ENCODE measurements around the gene URM1. TPM values are rescaled to one million over a fixed set of nuclear protein-coding genes. Genes with fewer than 3 reads are reported as not detected.
"Not testable (repeated sequence)": the region's sequence is repeated elsewhere in the genome, so short reads cannot be mapped to it uniquely, and the experiment has no call there.

Gene URM1
- total RNA-seq, 1 donor from 2014 or later, result 76.9 TPM

DNA sequence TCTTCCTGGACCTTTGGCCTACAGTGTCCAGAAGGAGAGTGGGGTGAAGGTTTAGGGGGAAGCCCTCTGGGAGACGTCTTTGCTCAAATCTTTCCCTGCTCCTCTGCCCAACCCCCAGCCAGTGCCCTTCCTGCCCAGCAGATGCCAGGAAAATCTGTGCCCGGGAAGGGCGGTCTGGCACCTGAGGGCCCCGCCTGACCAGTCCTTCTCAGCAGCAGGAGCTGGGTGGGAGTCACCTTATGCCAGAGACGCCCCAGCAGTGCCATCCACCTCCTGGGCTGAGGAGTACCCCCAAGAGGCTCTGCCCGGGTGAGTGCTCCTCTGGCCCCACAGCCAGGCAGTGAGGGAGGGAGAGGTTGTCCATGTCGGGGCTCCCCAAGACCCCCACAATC is 34.6 kb downstream of the URM1 start:
- intact Hi-C loops (cut with micrococcal nuclease), result no loop called here

- intact Hi-C loops (cut with micrococcal nuclease), result no loop called here
Measured at GRCh38 chr9:128406848-128407391, 35.7 kb downstream of the URM1 start.

DNA sequence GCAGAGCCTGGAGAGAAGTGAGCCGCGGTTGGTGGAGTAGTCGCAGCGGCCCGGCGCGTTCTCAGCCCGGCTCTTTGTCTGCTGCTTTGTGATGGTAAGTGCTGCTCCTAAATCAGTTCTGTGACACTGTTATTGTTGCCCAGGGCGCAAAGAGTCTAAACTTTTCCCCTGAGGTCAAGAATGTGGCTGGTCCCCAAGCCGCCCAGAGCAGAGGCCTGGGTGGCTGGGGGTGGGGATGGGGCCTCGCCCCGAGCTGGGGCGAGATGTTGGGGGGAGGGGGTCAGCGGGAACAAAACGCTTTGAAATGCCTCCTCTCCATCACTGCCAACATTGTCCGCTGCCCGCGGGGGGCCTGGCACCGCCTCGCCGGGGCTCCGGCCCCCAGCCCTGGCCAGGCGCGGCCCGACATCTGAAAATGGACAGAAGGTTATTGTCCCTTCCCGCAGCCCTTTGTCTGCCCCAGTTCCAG is 37.8 kb downstream of the URM1 start:
- intact Hi-C loops (cut with micrococcal nuclease), result no loop called here

DNA sequence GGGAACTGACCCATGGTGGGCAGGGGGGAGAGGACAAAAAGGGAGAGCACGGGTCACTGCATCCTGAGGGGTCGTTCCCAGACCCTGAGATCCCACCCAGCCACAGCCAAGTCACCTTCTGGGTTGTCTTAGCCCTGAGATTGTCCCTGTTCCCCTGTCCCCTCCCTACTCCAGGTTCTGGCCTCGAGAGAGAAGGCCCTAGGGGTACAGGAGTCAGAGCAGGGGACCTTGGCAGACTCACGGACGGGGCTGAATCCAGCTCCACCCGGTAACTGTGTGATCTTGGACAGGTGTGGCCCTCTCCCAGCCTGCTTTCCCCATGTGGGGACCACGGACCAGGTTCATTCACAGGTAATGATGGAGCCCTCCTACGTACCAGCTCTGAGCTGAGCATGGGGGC is 38.3 kb downstream of the URM1 start:
- intact Hi-C loops (cut with micrococcal nuclease), result no loop called here

- intact Hi-C loops (cut with micrococcal nuclease), result no loop called here
Measured at GRCh38 chr9:128409978-128410377, 38.8 kb downstream of the URM1 start.

GRCh38 chr9:128411364-128412119 is 40.4 kb downstream of the URM1 start:
- intact Hi-C loops (cut with micrococcal nuclease), result loop anchor here (2.0 kb wide), 1 partner anchor 49 kb away; no protein-coding TSS in a partner anchor

DNA sequence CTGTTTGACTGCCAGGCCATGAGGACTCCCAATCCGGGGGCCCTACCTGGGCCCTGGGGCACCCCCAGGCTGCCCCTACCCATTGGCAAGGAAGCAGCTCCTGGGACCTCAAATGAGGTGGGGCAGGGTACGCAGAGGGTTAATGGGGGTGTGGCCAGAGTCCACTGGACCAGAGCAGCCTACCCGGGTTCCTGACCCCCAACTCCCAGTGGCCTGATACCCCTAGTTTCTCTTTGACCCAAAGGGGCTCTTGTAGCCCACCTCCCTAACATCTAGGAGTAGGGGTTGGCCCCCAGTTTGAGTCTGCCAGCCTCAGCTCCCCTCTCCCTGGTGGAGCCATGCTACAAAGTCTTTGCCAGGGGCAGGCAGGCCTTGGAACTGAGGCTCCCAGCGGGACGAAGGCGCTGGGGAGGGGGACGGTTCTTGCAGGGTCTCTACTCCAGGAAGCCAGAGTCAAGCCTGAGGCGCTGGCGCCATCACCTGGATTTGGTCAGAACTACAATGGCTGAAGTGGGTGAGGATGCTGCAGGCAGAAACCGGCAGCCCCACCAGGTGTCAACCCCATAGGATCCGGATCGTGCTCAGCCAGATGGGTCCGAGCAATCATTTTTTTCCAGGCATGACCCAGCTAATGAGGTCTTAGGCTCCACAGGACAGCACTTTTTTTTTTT is 41.1 kb downstream of the URM1 start:
- intact Hi-C loops (cut with micrococcal nuclease), result loop anchor here (2.0 kb wide), 1 partner anchor 49 kb away; no protein-coding TSS in a partner anchor

- intact Hi-C loops (cut with micrococcal nuclease), result loop anchor here (2.0 kb wide), 1 partner anchor 51 kb away; no protein-coding TSS in a partner anchor
Measured at GRCh38 chr9:128413728-128414127, 42.6 kb downstream of the URM1 start.

GRCh38 chr9:128414461-128414860 is 43.3 kb downstream of the URM1 start:
- intact Hi-C loops (cut with micrococcal nuclease), result no loop called here

GRCh38 chr9:128415281-128415680 is 44.1 kb downstream of the URM1 start:
- intact Hi-C loops (cut with micrococcal nuclease), result no loop called here

- intact Hi-C loops (cut with micrococcal nuclease), result no loop called here
Measured at GRCh38 chr9:128416014-128416413, 44.8 kb downstream of the URM1 start.

DNA sequence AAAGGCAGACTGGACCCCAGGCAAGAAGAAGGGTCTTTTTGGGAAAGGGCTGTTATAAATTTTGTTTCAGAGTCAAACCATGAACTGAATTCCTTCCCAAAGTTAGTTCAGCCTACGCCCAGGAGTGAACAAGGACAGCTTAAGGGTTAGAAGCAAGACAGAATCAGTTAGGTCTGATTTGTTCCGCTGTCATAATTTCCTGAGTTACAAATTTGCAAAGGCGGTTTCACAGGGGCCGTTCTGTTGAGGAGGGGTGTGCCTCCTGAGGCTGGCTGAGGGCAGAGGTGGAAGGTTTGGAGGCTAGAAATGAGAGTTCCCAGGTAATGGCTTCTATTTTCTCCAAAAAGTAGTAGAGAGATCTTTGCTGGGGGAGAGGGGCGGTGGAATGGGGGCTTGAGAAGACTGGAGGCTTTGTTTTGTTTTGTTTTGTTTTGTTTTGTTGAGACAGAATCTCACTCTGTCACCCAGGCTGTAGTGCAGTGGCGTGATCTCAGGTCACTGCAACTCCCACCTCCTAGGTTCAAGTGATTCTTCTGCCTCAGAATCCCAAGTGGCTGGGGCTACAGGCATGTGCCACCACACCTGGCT is 45.4 kb downstream of the URM1 start:
- intact Hi-C loops (cut with micrococcal nuclease), result no loop called here

DNA sequence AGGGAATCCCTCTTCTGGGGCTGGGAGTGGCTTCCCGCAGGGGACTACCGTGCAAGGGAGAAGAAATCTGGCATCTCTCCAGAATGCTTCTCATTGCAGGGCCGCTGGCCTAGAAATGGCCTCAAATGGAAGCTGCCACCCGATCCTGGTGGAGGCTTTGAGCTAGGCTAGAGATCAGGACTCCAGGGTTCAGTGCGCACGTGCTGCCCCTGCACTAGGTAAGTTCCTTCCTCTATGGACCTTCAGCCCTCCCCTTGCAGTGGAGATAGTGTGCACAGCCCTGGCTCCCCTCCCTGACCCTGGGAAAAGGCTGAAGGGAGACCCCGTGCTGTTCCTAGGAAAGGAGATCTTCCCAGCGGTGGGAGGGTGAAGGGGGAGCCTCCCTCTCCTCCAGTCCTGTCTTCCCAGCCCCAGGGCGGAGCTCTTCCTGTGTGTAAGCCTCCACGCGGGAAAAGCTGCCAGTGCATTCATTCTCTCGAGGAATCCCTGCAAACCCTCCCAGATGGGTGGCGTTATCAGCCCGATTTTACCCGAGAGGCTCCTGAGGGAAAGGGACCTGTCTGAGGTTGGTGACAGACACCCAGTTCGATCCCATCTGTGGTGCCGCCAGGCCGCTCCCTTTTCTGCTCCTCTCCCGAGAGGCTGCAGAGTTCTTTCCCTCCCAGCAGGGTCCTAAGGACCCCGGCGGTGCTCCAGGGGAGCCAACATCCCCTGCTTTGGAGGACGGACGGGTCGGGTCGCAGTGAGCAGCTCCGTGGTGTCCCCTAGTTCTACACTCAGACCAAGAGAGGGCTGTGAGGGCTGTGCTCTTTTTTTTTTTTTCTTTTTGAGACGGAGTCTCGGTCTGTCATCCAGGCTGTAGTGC is 48.1 kb downstream of the URM1 start:
- intact Hi-C loops (cut with micrococcal nuclease), result no loop called here

GRCh38 chr9:128420060-128420650 is 49.0 kb downstream of the URM1 start:
- intact Hi-C loops (cut with micrococcal nuclease), result loop anchor here (2.0 kb wide), 1 partner anchor 37 kb away; the partner anchor contains the start of gene ODF2

GRCh38 chr9:128420651-128421481 is 49.7 kb downstream of the URM1 start, which contains the start of gene CERCAM:
Gene CERCAM, plus strand, starts transcription at chr9:128420857. Its CDS starts 21 bp downstream, at chr9:128420878.
- intact Hi-C loops (cut with micrococcal nuclease), result loop anchor here (2.0 kb wide), 1 partner anchor 36 kb away; the partner anchor contains the start of gene ODF2

- intact Hi-C loops (cut with micrococcal nuclease), result loop anchor here (2.0 kb wide), 1 partner anchor 35 kb away; the partner anchor contains the start of gene ODF2
Measured at GRCh38 chr9:128421482-128421996, 50.4 kb downstream of the URM1 start.

DNA sequence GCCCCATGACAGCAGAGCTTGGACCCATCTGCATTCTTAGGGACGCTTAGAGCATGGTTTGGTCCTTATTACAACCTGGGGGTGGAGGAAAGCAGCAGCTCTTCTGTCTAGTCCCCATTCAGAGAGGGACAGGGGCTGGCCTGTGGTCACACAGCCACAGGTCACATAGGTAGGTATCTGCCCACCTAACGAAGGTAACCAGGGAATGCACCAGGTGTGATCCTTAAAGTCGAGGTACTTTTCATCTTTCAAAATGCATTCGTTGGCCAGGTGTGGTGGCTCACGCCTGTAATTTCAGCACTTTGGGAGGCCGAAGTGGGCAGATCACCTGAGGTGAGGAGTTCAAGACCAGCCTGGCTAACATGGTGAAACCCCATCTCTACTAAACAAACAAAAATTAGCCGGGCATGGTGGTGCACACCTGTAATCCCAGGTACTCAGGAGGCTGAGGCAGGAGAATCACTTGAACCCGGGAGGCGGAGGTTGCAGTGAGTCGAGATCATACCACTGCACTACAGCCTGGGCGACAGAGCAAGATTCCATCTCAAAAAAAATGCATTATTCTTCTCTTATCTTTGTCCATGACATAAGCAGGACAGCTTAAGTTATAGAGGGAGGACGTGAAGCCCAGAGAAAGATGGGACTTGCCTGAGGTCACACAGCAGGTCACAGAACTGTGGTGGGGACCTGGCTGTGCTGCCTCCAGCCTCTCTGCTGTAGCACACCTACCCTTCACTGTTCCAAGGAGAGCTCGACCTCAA is 51.0 kb downstream of the URM1 start:
- intact Hi-C loops (cut with micrococcal nuclease), result not testable (repeated sequence)

DNA sequence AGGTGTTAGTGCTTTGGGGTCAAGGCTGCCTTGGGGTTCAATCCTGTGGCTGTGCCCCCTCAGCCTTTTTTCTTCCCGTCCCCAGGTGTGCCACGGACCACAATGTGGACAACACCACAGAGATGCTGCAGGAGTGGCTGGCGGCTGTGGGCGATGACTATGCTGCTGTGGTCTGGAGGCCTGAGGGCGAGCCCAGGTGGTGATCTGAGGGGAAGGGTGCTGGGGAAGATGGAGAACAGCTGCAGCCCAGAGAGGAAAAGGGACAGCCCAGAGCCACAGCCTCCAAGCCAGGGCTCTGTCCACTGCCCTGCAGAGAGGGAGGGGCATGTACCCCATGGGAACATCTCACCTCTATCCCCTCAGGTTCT is 51.6 kb downstream of the URM1 start:
- intact Hi-C loops (cut with micrococcal nuclease), result no loop called here

All from T-helper 2 cell treated with Interferon-gamma antibody and Interleukin-4, amounts not matched to agents 100 ng/mL and 5 ng/mL, for 36 hours (primary cell).